NCI-H1048 (cell line): ENCODE measurements around the gene EHHADH.

ENCODE experiments used
- DNase-seq: peaks from one replicate; lab custom pipeline; 2025; lab: John Stamatoyannopoulos, UW

The EHHADH gene

DNA sequence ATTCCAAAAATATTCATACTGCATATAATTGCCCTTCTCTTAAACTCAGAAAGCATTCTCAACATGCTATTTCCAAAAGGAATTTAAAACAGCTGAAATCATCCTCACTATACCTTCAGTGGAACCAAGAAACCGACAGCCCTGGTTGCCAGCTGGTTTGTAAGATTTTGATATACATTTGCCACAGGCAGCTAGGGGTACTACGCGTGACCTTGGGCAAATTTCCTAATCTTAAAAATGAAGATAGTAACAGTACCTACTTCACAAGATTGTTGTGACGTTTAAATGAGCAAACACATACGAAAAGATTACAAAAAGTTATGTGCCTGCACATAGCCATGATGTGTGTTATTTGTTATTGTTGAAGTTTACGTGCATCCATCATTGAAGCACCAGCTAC lies 108.3 kb downstream of the EHHADH start:
- DNase-seq = no peak

DNA sequence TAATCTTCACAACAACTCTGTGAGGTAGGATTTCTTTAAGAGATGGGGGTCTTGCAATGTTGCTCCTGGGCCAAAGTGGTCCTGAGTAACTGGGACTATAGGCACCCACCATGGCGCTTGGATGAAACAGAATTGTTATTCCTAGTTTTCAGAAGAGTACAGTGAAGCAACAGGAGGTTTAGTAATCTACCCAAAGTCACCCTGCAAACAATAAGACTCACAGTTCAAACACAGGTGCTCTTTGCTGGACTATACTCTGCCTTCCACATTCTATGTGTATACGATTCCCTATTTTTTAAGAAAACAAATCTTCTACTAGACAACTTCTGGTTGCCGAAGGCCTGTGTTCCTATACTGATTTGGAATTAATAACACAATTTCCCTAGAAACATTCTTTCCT lies 109.1 kb downstream of the EHHADH start:
- DNase-seq = no peak
